T-helper 2 cell (primary cell): ENCODE measurements around the gene NBEAL2.
A peak's percentile ranks its signal among the peaks of the same experiment; 100 is the strongest.

Experiments
- DNase-seq, 5 experiments: peaks; one replicate each; pipeline versions ENCODE4 v3.0.0 to v3.0.0-alpha.2; 2012 to 2022
- total RNA-seq, 2 donors: gene quantifications; one replicate each; lab custom pipeline; 2026; lab: John Stamatoyannopoulos, UW

The NBEAL2 gene
- 428 to 623 reads per million in 2 donors for total RNA-seq

- DNase-seq, result peak; percentile 93 to 99 (median 94)
Measured at GRCh38 chr3:46978985-46979944, at the start of gene NBEAL2. Gene NBEAL2 (plus strand): TSS chr3:46979666. CDS start chr3:46979862, 196 bp downstream.

- no peak for DNase-seq
Measured at GRCh38 chr3:46930166-46930944, 49.1 kb upstream of the NBEAL2 start.

- no peak for DNase-seq
Measured at GRCh38 chr3:46930945-46931403, 48.5 kb upstream of the NBEAL2 start.

GRCh38 chr3:46931631-46932331 is 47.7 kb upstream of the NBEAL2 start:
- DNase-seq, result peak in 1 of 5 experiments; percentile 35

- DNase-seq, result no peak
Measured at GRCh38 chr3:46932455-46933225, 46.8 kb upstream of the NBEAL2 start.

- DNase-seq, result no peak
Measured at GRCh38 chr3:46933261-46933660, 46.2 kb upstream of the NBEAL2 start.

GRCh38 chr3:46934072-46934471 is 45.4 kb upstream of the NBEAL2 start:
- no peak for DNase-seq

- DNase-seq, result no peak
Measured at GRCh38 chr3:46934498-46935167, 44.8 kb upstream of the NBEAL2 start.

GRCh38 chr3:46935168-46935858 is 44.2 kb upstream of the NBEAL2 start:
- DNase-seq, result no peak

GRCh38 chr3:46935989-46936558 is 43.4 kb upstream of the NBEAL2 start:
- no peak for DNase-seq

GRCh38 chr3:46936733-46937250 is 42.7 kb upstream of the NBEAL2 start:
- no peak for DNase-seq

GRCh38 chr3:46938118-46938517 is 41.3 kb upstream of the NBEAL2 start:
- DNase-seq, result no peak

- DNase-seq, result no peak
Measured at GRCh38 chr3:46939578-46940445, 39.7 kb upstream of the NBEAL2 start.

- no peak for DNase-seq
Measured at GRCh38 chr3:46942076-46942475, 37.4 kb upstream of the NBEAL2 start.

GRCh38 chr3:46942481-46943236 is 36.8 kb upstream of the NBEAL2 start:
- no peak for DNase-seq

- no peak for DNase-seq
Measured at GRCh38 chr3:46943237-46944187, 36.0 kb upstream of the NBEAL2 start.

- no peak for DNase-seq
Measured at GRCh38 chr3:46944191-46944590, 35.3 kb upstream of the NBEAL2 start.
